Prostate gland (tissue), 2 donors: Measurements from ENCODE around the gene AKAP13. TPM values are rescaled to one million over a fixed set of nuclear protein-coding genes. Genes with fewer than 3 reads are reported as not detected.

Experiments
- DNase-seq: peaks from one replicate; pipeline ENCODE4 v3.0.0-alpha.2; 2019; ENCODE audit warnings: low spot score
- H3K27ac ChIP-seq, 2 donors: fragments of 200-600 bp; sonication (generic); 2 replicates each; pipeline ENCODE4 v1.5.1; 2017 to 2019
- H3K27me3 ChIP-seq: fragments of 200-600 bp; sonication (generic); replicated peaks from 2 replicates; pipeline ENCODE4 v1.5.1; 2019; ENCODE audit not compliant: insufficient read depth
- H3K36me3 ChIP-seq, 2 donors: fragments of 200-600 bp; sonication (generic); 1 replicate in 1 of 2; 2 replicates in 1 of 2; pipeline versions ENCODE4 v1.5.1 to v1.8.1; 2017 to 2019
- H3K4me1 ChIP-seq: fragments of 200-600 bp; sonication (generic); replicated peaks from 2 replicates; pipeline ENCODE4 v1.5.1; 2019
- H3K4me3 ChIP-seq, 2 donors: fragments of 200-600 bp; sonication (generic); 2 replicates each; pipeline ENCODE4 v1.5.1; 2017 to 2019
- H3K9me3 ChIP-seq: fragments of 200-600 bp; sonication (generic); 2 replicates; pipeline ENCODE4 v1.5.1; 2017
- CTCF ChIP-seq, 4 experiments: fragments of 200-600 bp in 2 of 4; fragments of 450-650 bp in 2 of 4; sonication (generic) in 2 of 4; IDR thresholded peaks; 1 replicate in 3 of 4; 2 replicates in 1 of 4; pipeline ENCODE4 v1.5.1; 2016 to 2019; ENCODE audit warnings: antibody characterized with exemption in 4 of 4, mild to moderate bottlenecking in 2 of 4, moderate library complexity in 2 of 4
- POLR2A ChIP-seq: fragments of 450-650 bp; IDR thresholded peaks from one replicate; pipeline ENCODE4 v1.6.1; 2016; ENCODE audit warnings: antibody characterized with exemption, mild to moderate bottlenecking
- POLR2AphosphoS5 ChIP-seq: sonication (generic); formaldehyde crosslinking; IDR thresholded peaks from one replicate; pipeline ENCODE4 v1.6.1; 2017; ENCODE audit warnings: antibody characterized with exemption
- WGBS: methylation state at CpG from one replicate; pipeline ENCODE4 v1.1.5; 2018; 5-methylcytosine and 5-hydroxymethylcytosine counted together
- intact Hi-C: fragments of 100-400 bp; cut with DNase I; formaldehyde crosslinking; loops from one replicate; pipeline ENCODE4 v1.14.2; 2022
- total RNA-seq, 2 donors: library from RNA; depleted of rRNA; stranded (reverse); fragments of >200 nt; gene quantifications; one replicate each; pipeline ENCODE4 v1.1.0, GENCODE V29; 2016

The AKAP13 gene
- total RNA-seq, 2 donors from 2014 or later: 102 to 195 TPM

GRCh38 chr15:85615930-85616329, 235.5 kb downstream of the AKAP13 start:
- Histone ChIP-seq H3K27me3 (no peaks in the 10 kb centered on the region), H3K4me1 (no peaks in the 10 kb centered on the region), H3K9me3 (no peaks in the 10 kb centered on the region), H3K36me3 (no peaks in the 10 kb centered on the region), H3K27ac (no peak overlapping the region), H3K4me3 (no peak overlapping the region)
- TF ChIP-seq POLR2A (no peak), CTCF (IDR thresholded peaks at IDR 0.05) (peak in 3 of 4 experiments; percentile 29 to 32 (median 31))
- DNase-seq: no peak
- intact Hi-C loops: loop anchor here (5.0 kb wide), 2 partner anchors 91 to 111 kb away; no protein-coding TSS in a partner anchor

GRCh38 chr15:85616549-85617110, 236.2 kb downstream of the AKAP13 start:
- Histone ChIP-seq H3K36me3 (no peaks in the 10 kb centered on the region), H3K4me3 (no peak overlapping the region), H3K27me3 (no peaks in the 10 kb centered on the region), H3K4me1 (no peaks in the 10 kb centered on the region), H3K27ac (peak overlapping the region; percentile 35 to 60), H3K9me3 (no peaks in the 10 kb centered on the region)
- intact Hi-C loops: loop anchor here (5.0 kb wide), 2 partner anchors 91 to 111 kb away; no protein-coding TSS in a partner anchor
- no peak for TF ChIP-seq POLR2A
- no peak for DNase-seq

GRCh38 chr15:85618228-85618505, 237.8 kb downstream of the AKAP13 start:
- DNase-seq: no peak
- H3K36me3 ChIP-seq: no peaks in the 10 kb centered on the region
- intact Hi-C loops: loop anchor here (5.0 kb wide), 2 partner anchors 89 to 109 kb away; no protein-coding TSS in a partner anchor
- no peaks in the 10 kb centered on the region for H3K4me1 ChIP-seq
- WGBS: 11% methylated on average over 1 of the region's 1 CpG
- peak overlapping the region; percentile 60 to 66 for H3K27ac ChIP-seq
- no peak overlapping the region for H3K4me3 ChIP-seq
- no peaks in the 10 kb centered on the region for H3K27me3 ChIP-seq
- no peaks in the 10 kb centered on the region for H3K9me3 ChIP-seq
- TF ChIP-seq POLR2AphosphoS5: no peak
- no peak for TF ChIP-seq CTCF (IDR thresholded peaks at IDR 0.05)
- no peak for TF ChIP-seq POLR2A

GRCh38 chr15:85618956-85619491, 238.6 kb downstream of the AKAP13 start:
- intact Hi-C loops: loop anchor here (5.0 kb wide), 2 partner anchors 88 to 108 kb away; no protein-coding TSS in a partner anchor
- Histone ChIP-seq H3K4me1 (no peaks in the 10 kb centered on the region), H3K27ac (peak overlapping the region; percentile 60 to 66), H3K27me3 (no peaks in the 10 kb centered on the region), H3K9me3 (no peaks in the 10 kb centered on the region), H3K4me3 (peak overlapping the region; percentile 12), H3K36me3 (no peaks in the 10 kb centered on the region)
- TF ChIP-seq CTCF (IDR thresholded peaks at IDR 0.05) (no peak), POLR2A (peak; percentile 7), POLR2AphosphoS5 (peak; percentile 43)
- under 1% methylated on average over 8 of the region's 8 CpGs for WGBS
- peak; percentile 47 for DNase-seq

GRCh38 chr15:85619992-85620689, 239.7 kb downstream of the AKAP13 start:
- Histone ChIP-seq H3K4me1 (no peaks in the 10 kb centered on the region), H3K36me3 (no peaks in the 10 kb centered on the region), H3K4me3 (peak overlapping the region; percentile 12), H3K9me3 (no peaks in the 10 kb centered on the region), H3K27me3 (no peaks in the 10 kb centered on the region), H3K27ac (peak overlapping the region; percentile 60 to 66)
- TF ChIP-seq POLR2A (no peak), CTCF (IDR thresholded peaks at IDR 0.05) (no peak), POLR2AphosphoS5 (no peak)
- intact Hi-C loops: loop anchor here (5.0 kb wide), 2 partner anchors 87 to 107 kb away; no protein-coding TSS in a partner anchor
- DNase-seq: no peak
- 51% methylated on average over 9 of the region's 9 CpGs for WGBS
